SK-N-SH treated with all-trans-retinoic acid at 6 μM for 48 hours (cell line): ENCODE results near the gene NCOA5.

Experiments
- ARNTL ChIP-seq: fragments of 450-650 bp; formaldehyde crosslinking; IDR thresholded peaks from 2 replicates; pipeline ENCODE4 v1.5.0; 2020; ENCODE audit warnings: low read depth, mild to moderate bottlenecking, moderate library complexity, borderline replicate concordance
- CSDC2 ChIP-seq: fragments of 250-450 bp; sonication (Bioruptor Pico); IDR thresholded peaks from 2 replicates; pipeline ENCODE4 v1.5.0; 2020; ENCODE audit warnings: mild to moderate bottlenecking, moderate library complexity
- TCF4 ChIP-seq: fragments of 250-450 bp; sonication (Bioruptor Pico); IDR thresholded peaks from 2 replicates; pipeline ENCODE4 v1.8.0; 2021; ENCODE audit warnings: mild to moderate bottlenecking, moderate library complexity, borderline replicate concordance
- ZNF8 ChIP-seq: fragments of 450-650 bp; formaldehyde crosslinking; IDR thresholded peaks from 2 replicates; pipeline ENCODE4 v1.5.0; 2020; ENCODE audit warnings: mild to moderate bottlenecking, moderate library complexity
- TF ChIP-seq, protein P1 (sequence below): fragments of 250-450 bp; sonication (Bioruptor Pico); IDR thresholded peaks from 2 replicates; pipeline ENCODE4 v1.8.0; 2021; ENCODE audit warnings: low read depth, mild to moderate bottlenecking, moderate library complexity, borderline replicate concordance
- TF ChIP-seq, protein P2 (sequence below): fragments of 250-450 bp; sonication (Bioruptor Pico); IDR thresholded peaks from 2 replicates; pipeline ENCODE4 v1.5.1; 2021; ENCODE audit warnings: mild to moderate bottlenecking, moderate library complexity

DNA sequence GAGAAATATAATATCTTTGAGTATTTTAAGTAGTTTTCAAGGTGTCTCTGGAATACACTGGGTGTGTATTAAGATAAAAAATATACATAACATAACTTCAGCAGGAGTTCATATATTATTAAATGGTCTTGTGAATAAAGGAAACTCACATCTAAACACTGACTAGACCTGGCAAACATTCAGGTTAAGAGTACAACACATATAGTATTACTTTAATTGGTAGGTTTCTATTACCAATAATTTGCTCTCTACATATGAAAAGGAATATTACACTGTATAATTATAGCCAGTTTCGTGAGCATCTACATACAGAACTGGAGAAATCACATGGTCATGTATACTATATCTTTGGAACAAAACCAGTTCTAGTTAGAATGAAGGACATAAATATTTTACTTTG, 8.7 kb downstream of the NCOA5 start:
- TF ChIP-seq, protein P1, sequence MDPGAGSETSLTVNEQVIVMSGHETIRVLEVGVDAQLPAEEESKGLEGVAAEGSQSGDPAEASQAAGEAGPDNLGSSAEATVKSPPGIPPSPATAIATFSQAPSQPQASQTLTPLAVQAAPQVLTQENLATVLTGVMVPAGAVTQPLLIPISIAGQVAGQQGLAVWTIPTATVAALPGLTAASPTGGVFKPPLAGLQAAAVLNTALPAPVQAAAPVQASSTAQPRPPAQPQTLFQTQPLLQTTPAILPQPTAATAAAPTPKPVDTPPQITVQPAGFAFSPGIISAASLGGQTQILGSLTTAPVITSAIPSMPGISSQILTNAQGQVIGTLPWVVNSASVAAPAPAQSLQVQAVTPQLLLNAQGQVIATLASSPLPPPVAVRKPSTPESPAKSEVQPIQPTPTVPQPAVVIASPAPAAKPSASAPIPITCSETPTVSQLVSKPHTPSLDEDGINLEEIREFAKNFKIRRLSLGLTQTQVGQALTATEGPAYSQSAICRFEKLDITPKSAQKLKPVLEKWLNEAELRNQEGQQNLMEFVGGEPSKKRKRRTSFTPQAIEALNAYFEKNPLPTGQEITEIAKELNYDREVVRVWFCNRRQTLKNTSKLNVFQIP (CRISPR knock-in tag), result no peak
- TF ChIP-seq ARNTL (no peak), CSDC2 (CRISPR knock-in tag) (no peak), TCF4 (CRISPR knock-in tag) (no peak), ZNF8 (CRISPR knock-in tag) (no peak)
- TF ChIP-seq, protein P2, sequence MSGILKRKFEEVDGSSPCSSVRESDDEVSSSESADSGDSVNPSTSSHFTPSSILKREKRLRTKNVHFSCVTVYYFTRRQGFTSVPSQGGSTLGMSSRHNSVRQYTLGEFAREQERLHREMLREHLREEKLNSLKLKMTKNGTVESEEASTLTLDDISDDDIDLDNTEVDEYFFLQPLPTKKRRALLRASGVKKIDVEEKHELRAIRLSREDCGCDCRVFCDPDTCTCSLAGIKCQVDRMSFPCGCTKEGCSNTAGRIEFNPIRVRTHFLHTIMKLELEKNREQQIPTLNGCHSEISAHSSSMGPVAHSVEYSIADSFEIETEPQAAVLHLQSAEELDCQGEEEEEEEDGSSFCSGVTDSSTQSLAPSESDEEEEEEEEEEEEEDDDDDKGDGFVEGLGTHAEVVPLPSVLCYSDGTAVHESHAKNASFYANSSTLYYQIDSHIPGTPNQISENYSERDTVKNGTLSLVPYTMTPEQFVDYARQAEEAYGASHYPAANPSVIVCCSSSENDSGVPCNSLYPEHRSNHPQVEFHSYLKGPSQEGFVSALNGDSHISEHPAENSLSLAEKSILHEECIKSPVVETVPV (CRISPR knock-in tag), result no peak
